B cell (primary cell): ENCODE measurements around the gene FDXACB1. TPM values are rescaled to one million over a fixed set of nuclear protein-coding genes. Genes with fewer than 3 reads are reported as not detected.

Experiments
- ATAC-seq: fragments of 200-7000 bp; cut with Tn5 transposase; one replicate; pipeline ENCODE4 v1.10.0; 2021; ENCODE audit warnings: low read depth, mild to moderate bottlenecking, moderate number of reproducible peaks, moderate library complexity
- CTCF ChIA-PET: fragments of 350-600 bp; sonication (Branson Sonifier 250); formaldehyde crosslinking; loops from one replicate; lab custom pipeline; 2021; ENCODE audit warnings: antibody characterized with exemption, inconsistent platforms; lab: Charles Lee
- POLR2A ChIA-PET: fragments of 350-600 bp; sonication (Branson Sonifier 250); formaldehyde crosslinking; loops from one replicate; lab custom pipeline; 2021; ENCODE audit warnings: antibody characterized with exemption; lab: Charles Lee
- DNase-seq: peaks from one replicate; pipeline ENCODE4 v3.0.0; 2013
- H2AFZ ChIP-seq: 2 replicates; pipeline ENCODE4 v1.6.1; 2012; ENCODE audit warnings: mild to moderate bottlenecking, low read depth, low read length; ENCODE audit not compliant: insufficient read depth, poor library complexity, severe bottlenecking
- H3K27ac ChIP-seq, 2 donors: 1 replicate in 1 of 2; 2 replicates in 1 of 2; pipeline ENCODE4 v1.5.1; 2012 to 2013; ENCODE audit warnings: low read length in 2 of 2, mild to moderate bottlenecking in 2 of 2, moderate library complexity in 1 of 2
- H3K27me3 ChIP-seq, 4 experiments: fragments of 200-600 bp in 1 of 4; sonication (generic) in 1 of 4; replicated peaks in 1 of 4; 1 replicate in 2 of 4; 2 replicates in 2 of 4; pipeline versions ENCODE4 v1.6.1 to v1.7.0; 2013 to 2016; ENCODE audit warnings: low read length in 3 of 4, mild to moderate bottlenecking in 2 of 4, mixed read lengths in 1 of 4, moderate library complexity in 1 of 4; ENCODE audit not compliant: insufficient read depth in 4 of 4, control insufficient read depth in 3 of 4; ENCODE audit errors: control extremely low read depth in 1 of 4
- H3K36me3 ChIP-seq, 2 experiments: replicated peaks in 1 of 2; 1 replicate in 1 of 2; 2 replicates in 1 of 2; pipeline versions ENCODE4 v1.6.1 to v1.7.1; 2013; ENCODE audit warnings: low read length in 1 of 2; ENCODE audit not compliant: insufficient read depth in 2 of 2, control insufficient read depth in 1 of 2; ENCODE audit errors: control extremely low read depth in 1 of 2, extremely low read depth in 1 of 2
- H3K4me1 ChIP-seq, 2 donors: fragments of 200-600 bp in 1 of 2; sonication (generic) in 1 of 2; 1 replicate in 1 of 2; 2 replicates in 1 of 2; pipeline versions ENCODE4 v1.5.1 to v1.6.1; 2013 to 2017; ENCODE audit warnings: low read length in 2 of 2; ENCODE audit not compliant: control insufficient read depth in 2 of 2, insufficient read depth in 2 of 2
- H3K4me2 ChIP-seq: replicated peaks from 2 replicates; pipeline ENCODE3; 2012; ENCODE audit warnings: mild to moderate bottlenecking, low read depth, low read length; ENCODE audit not compliant: poor library complexity, severe bottlenecking
- H3K4me3 ChIP-seq, 5 experiments: fragments of 200-600 bp in 1 of 5; sonication (generic) in 1 of 5; 1 replicate in 3 of 5; 2 replicates in 2 of 5; pipeline versions ENCODE4 v1.5.1 to v1.7.0; 2011 to 2016; ENCODE audit warnings: low read length in 4 of 5, mild to moderate bottlenecking in 4 of 5, low read depth in 2 of 5, control low read depth in 1 of 5, moderate library complexity in 1 of 5; ENCODE audit not compliant: insufficient read depth in 1 of 5; ENCODE audit errors: control extremely low read depth in 1 of 5, extremely low read depth in 1 of 5
- H3K79me2 ChIP-seq: fragments of 200-600 bp; sonication (generic); one replicate; pipeline ENCODE4 v1.6.0; 2016; ENCODE audit warnings: low read length; ENCODE audit not compliant: control insufficient read depth, insufficient read depth
- H3K9ac ChIP-seq: fragments of 200-600 bp; sonication (generic); 2 replicates; pipeline ENCODE4 v1.6.1; 2017; ENCODE audit warnings: mild to moderate bottlenecking, low read length, moderate library complexity
- H3K9me3 ChIP-seq, 3 donors: one replicate each; pipeline versions ENCODE4 v1.6.1 to v1.7.1; 2013; ENCODE audit warnings: low read length in 2 of 3; ENCODE audit not compliant: control insufficient read depth in 2 of 3, insufficient read depth in 1 of 3; ENCODE audit errors: control extremely low read depth in 1 of 3
- H4K20me1 ChIP-seq: 2 replicates; pipeline ENCODE4 v1.6.0; 2012; ENCODE audit warnings: mild to moderate bottlenecking, low read length; ENCODE audit not compliant: insufficient read depth, control insufficient read depth, poor library complexity, severe bottlenecking
- H3K27ac Mint-ChIP-seq: one replicate; pipeline ENCODE4 v1.8.0; 2021; ENCODE audit warnings: mixed read lengths
- H3K27me3 Mint-ChIP-seq: one replicate; pipeline ENCODE4 v1.8.0; 2021; ENCODE audit warnings: mixed read lengths
- H3K4me1 Mint-ChIP-seq: one replicate; pipeline ENCODE4 v1.8.0; 2021; ENCODE audit warnings: mixed read lengths
- H3K4me3 Mint-ChIP-seq: one replicate; pipeline ENCODE4 v1.8.0; 2021; ENCODE audit warnings: mixed read lengths
- H3K9me3 Mint-ChIP-seq: one replicate; pipeline ENCODE4 v1.8.0; 2022; ENCODE audit warnings: mixed read lengths; ENCODE audit not compliant: insufficient read depth
- CTCF ChIP-seq: fragments of 200-600 bp; IDR thresholded peaks from one replicate; pipeline ENCODE4 v1.8.0; 2022; ENCODE audit warnings: antibody characterized with exemption, mild to moderate bottlenecking
- EZH2 ChIP-seq: IDR thresholded peaks from 2 replicates; pipeline ENCODE4 v1.6.1; 2012; ENCODE audit warnings: borderline replicate concordance, low read depth, mild to moderate bottlenecking, moderate library complexity, low read length; ENCODE audit not compliant: insufficient read depth, poor library complexity, severe bottlenecking
- WGBS: methylation state at CpG from one replicate; pipeline ENCODE4 v1.1.5; 2013; ENCODE audit warnings: missing lambda C conversion rate; ENCODE audit not compliant: insufficient coverage; 5-methylcytosine and 5-hydroxymethylcytosine counted together
- intact Hi-C: fragments of 100-400 bp; cut with micrococcal nuclease; formaldehyde crosslinking; loops from one replicate; pipeline ENCODE4 v1.10.0; 2022
- polyA plus RNA-seq: library from polyadenylated mRNA; depleted of rRNA; stranded (reverse); fragments of >200 nt; gene quantifications from 2 replicates; pipeline ENCODE4 v1.2.3, GENCODE V29; 2012
- total RNA-seq, 2 donors: library from RNA; stranded (reverse); fragments of 120-200 nt in 1 of 2; gene quantifications; 1 replicate in 1 of 2; 2 replicates in 1 of 2; pipeline versions ENCODE4 v1.2.3 to v1.2.4, GENCODE V29; 2013 to 2022

The FDXACB1 gene
- total and polyA plus RNA-seq, 2 donors (not counting 1 experiment from before 2014, with no cell fraction given), result 3.1 to 4.0 TPM

DNA sequence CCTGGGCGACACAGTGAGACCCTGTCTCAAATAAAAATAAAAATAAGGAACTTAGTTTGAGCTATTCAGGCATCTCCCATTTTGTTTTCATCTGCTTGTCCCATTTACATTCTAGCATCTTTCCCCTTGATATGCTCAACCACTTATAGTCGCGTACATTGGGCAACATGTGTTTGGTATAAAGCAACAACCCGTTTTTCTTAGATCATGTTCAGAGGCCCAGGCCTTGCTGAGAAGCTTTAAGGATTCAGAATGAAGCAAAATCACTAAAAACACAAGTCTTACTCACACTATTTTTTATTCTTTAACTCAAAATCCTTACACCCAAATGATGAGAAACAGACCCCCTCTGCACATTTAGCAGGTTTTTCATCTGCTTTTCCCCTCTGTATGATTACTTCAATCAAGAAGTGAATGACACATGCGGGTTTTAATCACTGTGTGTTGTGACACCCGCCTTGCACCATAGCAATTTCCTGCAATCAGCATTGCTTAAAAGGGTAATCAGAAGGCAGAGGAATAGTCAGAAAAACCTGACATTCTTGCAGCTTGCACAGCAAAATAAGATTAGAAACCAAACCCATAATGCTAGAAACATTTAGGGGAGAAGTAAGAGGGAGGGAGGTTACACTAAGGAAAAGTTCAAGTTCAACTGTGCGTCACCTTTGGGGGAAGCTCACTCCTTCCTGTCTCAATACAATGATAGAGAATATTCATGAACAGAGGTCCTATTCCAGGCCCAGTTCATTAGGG is 33.5 kb downstream of the FDXACB1 start:
- Histone ChIP-seq H3K9ac (no peak overlapping the region), H3K27ac (no peak overlapping the region), H4K20me1 (no peaks in the 10 kb centered on the region), H3K79me2 (no peaks in the 10 kb centered on the region), H2AFZ (no peak overlapping the region), H3K27me3 (no peaks in the 10 kb centered on the region), H3K9me3 (peaks cover 0 to 2% (median 0%) of the 10 kb centered on the region in 3 donors), H3K4me1 (peaks cover 3% of the 10 kb centered on the region in 2 donors), H3K4me3 (no peak overlapping the region), H3K4me2 (no peak overlapping the region), H3K36me3 (peaks cover 13 to 25% of the 10 kb centered on the region in 2 experiments)
- ChIA-PET POLR2A (no interaction called here), CTCF (interaction anchor here (0.5 to 6.0 kb wide), 5 partner anchors 63 to 434 kb away, joined by 3 to 101 read pairs (median 4); no protein-coding TSS in a partner anchor)
- Mint-ChIP-seq H3K27ac (no peak overlapping the region), H3K4me3 (no peak overlapping the region), H3K27me3 (no peaks in the 10 kb centered on the region), H3K9me3 (no peaks in the 10 kb centered on the region), H3K4me1 (peaks cover 6% of the 10 kb centered on the region)
- DNase-seq (no peak), ATAC-seq (no peak)
- TF ChIP-seq CTCF (no peak), EZH2 (no peak)
- WGBS, result 96% methylated on average over 3 of the region's 7 CpGs
- intact Hi-C loops, result no loop called here

- 90% methylated on average over 3 of the region's 5 CpGs for WGBS
- Histone ChIP-seq H3K4me2 (no peak overlapping the region), H3K27ac (peak overlapping the region in 1 of 2 donors; percentile 19), H3K4me3 (no peak overlapping the region), H2AFZ (no peak overlapping the region), H3K79me2 (no peaks in the 10 kb centered on the region), H3K9ac (no peak overlapping the region), H3K27me3 (no peaks in the 10 kb centered on the region), H3K9me3 (no peaks in the 10 kb centered on the region), H4K20me1 (no peaks in the 10 kb centered on the region), H3K4me1 (peaks cover 3% of the 10 kb centered on the region in 2 donors), H3K36me3 (peaks cover 8 to 12% of the 10 kb centered on the region in 2 experiments)
- H3K9me3 Mint-ChIP-seq, result no peaks in the 10 kb centered on the region
- no peak overlapping the region for H3K4me3 Mint-ChIP-seq
- H3K27me3 Mint-ChIP-seq, result no peaks in the 10 kb centered on the region
- POLR2A ChIA-PET, result no interaction called here
- peaks cover 6% of the 10 kb centered on the region for H3K4me1 Mint-ChIP-seq
- no peak for TF ChIP-seq EZH2
- no peak for TF ChIP-seq CTCF
- intact Hi-C loops, result no loop called here
- CTCF ChIA-PET, result interaction anchor here (0.9 to 6.2 kb wide), 8 partner anchors 9 to 280 kb away, joined by 3 to 101 read pairs (median 5); no protein-coding TSS in a partner anchor
- ATAC-seq (no peak), DNase-seq (no peak)
- H3K27ac Mint-ChIP-seq, result peak overlapping the region; percentile 2
These were observed 35.3 kb downstream of the FDXACB1 start for GRCh38 chr11:111843661-111844060.
